ENCODE data around the gene RBMS3.

RBMS3 gene

GRCh38 chr3:29932696-29933325 lies 651.9 kb downstream of the RBMS3 start:
- no peak for TF ChIP-seq CTCF (IDR thresholded peaks at IDR 0.05; ENCODE audit: borderline replicate concordance, control extremely low read depth, extremely low read depth, insufficient read depth, missing control alignments)
- DNase-seq (ENCODE audit: low spot score), result no peak
- in situ Hi-C loops (cut with MboI; ENCODE audit: low sequenced_read_pairs, unreplicated experiment), result no loop called here

GRCh38 chr3:29933802-29934490 lies 653.1 kb downstream of the RBMS3 start:
- DNase-seq (ENCODE audit: low spot score), result no peak
- in situ Hi-C loops (cut with MboI; ENCODE audit: low sequenced_read_pairs, unreplicated experiment), result no loop called here
- no peak for TF ChIP-seq CTCF (IDR thresholded peaks at IDR 0.05; ENCODE audit: borderline replicate concordance, control extremely low read depth, extremely low read depth, insufficient read depth, missing control alignments)

GRCh38 chr3:29934751-29935150 lies 653.9 kb downstream of the RBMS3 start:
- in situ Hi-C loops (cut with MboI; ENCODE audit: low sequenced_read_pairs, unreplicated experiment), result no loop called here

GRCh38 chr3:29936054-29936453 lies 655.2 kb downstream of the RBMS3 start:
- no peak for TF ChIP-seq CTCF (IDR thresholded peaks at IDR 0.05; ENCODE audit: borderline replicate concordance, control extremely low read depth, extremely low read depth, insufficient read depth, missing control alignments)
- in situ Hi-C loops (cut with MboI; ENCODE audit: low sequenced_read_pairs, unreplicated experiment), result no loop called here
- DNase-seq (ENCODE audit: low spot score), result no peak

More at GRCh38 chr3:29934751-29935150, 653.9 kb downstream of the RBMS3 start:
- no peak for DNase-seq (ENCODE audit: low spot score)
- no peak for TF ChIP-seq CTCF (IDR thresholded peaks at IDR 0.05; ENCODE audit: borderline replicate concordance, control extremely low read depth, extremely low read depth, insufficient read depth, missing control alignments)

GRCh38 chr3:29936766-29937165 lies 655.9 kb downstream of the RBMS3 start:
- no peak for DNase-seq (ENCODE audit: low spot score)
- no peak for TF ChIP-seq CTCF (IDR thresholded peaks at IDR 0.05; ENCODE audit: borderline replicate concordance, control extremely low read depth, extremely low read depth, insufficient read depth, missing control alignments)
- in situ Hi-C loops (cut with MboI; ENCODE audit: low sequenced_read_pairs, unreplicated experiment), result no loop called here

- no peak for DNase-seq (ENCODE audit: low spot score)
- in situ Hi-C loops (cut with MboI; ENCODE audit: low sequenced_read_pairs, unreplicated experiment), result no loop called here
- TF ChIP-seq CTCF (IDR thresholded peaks at IDR 0.05; ENCODE audit: borderline replicate concordance, control extremely low read depth, extremely low read depth, insufficient read depth, missing control alignments), result no peak
These were observed 656.3 kb downstream of the RBMS3 start for GRCh38 chr3:29937185-29937584.
